Measurements from ENCODE around the gene CCL4. TPM values are rescaled to one million over a fixed set of nuclear protein-coding genes. Genes with fewer than 3 reads are reported as not detected.
A peak's percentile ranks its signal among the peaks of the same experiment; 100 is the strongest.
"Not testable (repeated sequence)": the region's sequence is repeated elsewhere in the genome, so short reads cannot be mapped to it uniquely, and the experiment has no call there.

CCL4 gene
- polyA plus RNA-seq (ENCODE audit: insufficient read length) = 3.2 TPM

- DNase-seq = peak; percentile 13
These were observed at the start of gene CCL4 for GRCh38 chr17:36103401-36103975. TSS of gene CCL4 (plus strand) at chr17:36103827. CDS start at chr17:36103906, 79 bp downstream.

GRCh38 chr17:36055171-36055570 lies 48.5 kb upstream of the CCL4 start:
- DNase-seq = no peak

GRCh38 chr17:36055921-36056520 lies 47.6 kb upstream of the CCL4 start:
- DNase-seq = no peak

- DNase-seq = no peak
These were observed 45.7 kb upstream of the CCL4 start for GRCh38 chr17:36057911-36058310.

GRCh38 chr17:36059406-36059805 lies 44.2 kb upstream of the CCL4 start:
- no peak for DNase-seq

- DNase-seq = no peak
These were observed 42.8 kb upstream of the CCL4 start for GRCh38 chr17:36060816-36061215.

GRCh38 chr17:36063786-36064541 lies 39.7 kb upstream of the CCL4 start, which contains the start of gene CCL18:
TSS of gene CCL18 (plus strand) at chr17:36064272. CDS start at chr17:36064343, 71 bp downstream.
- DNase-seq = no peak

- DNase-seq = no peak
These were observed 37.2 kb upstream of the CCL4 start for GRCh38 chr17:36066365-36066985.

GRCh38 chr17:36068524-36068923 lies 35.1 kb upstream of the CCL4 start:
- DNase-seq = no peak

- no peak for DNase-seq
These were observed 34.5 kb upstream of the CCL4 start for GRCh38 chr17:36069136-36069535.

- no peak for DNase-seq
These were observed 33.2 kb upstream of the CCL4 start for GRCh38 chr17:36070427-36070826.

- no peak for DNase-seq
These were observed 31.9 kb upstream of the CCL4 start for GRCh38 chr17:36071751-36072150.

- no peak for DNase-seq
These were observed 31.1 kb upstream of the CCL4 start for GRCh38 chr17:36072431-36073121.

GRCh38 chr17:36074365-36074764 lies 29.3 kb upstream of the CCL4 start:
- DNase-seq = no peak

- DNase-seq = not testable (repeated sequence)
These were observed 21.8 kb upstream of the CCL4 start for GRCh38 chr17:36081681-36082471.

GRCh38 chr17:36082482-36083120 lies 21.0 kb upstream of the CCL4 start:
- DNase-seq = peak; percentile 18

- not testable (repeated sequence) for DNase-seq
These were observed 19.9 kb upstream of the CCL4 start for GRCh38 chr17:36083691-36084090.

GRCh38 chr17:36085765-36086164 lies 17.9 kb upstream of the CCL4 start:
- DNase-seq = no peak

GRCh38 chr17:36086791-36087190 lies 16.8 kb upstream of the CCL4 start:
- DNase-seq = no peak

GRCh38 chr17:36087471-36087870 lies 16.2 kb upstream of the CCL4 start:
- DNase-seq = not testable (repeated sequence)

GRCh38 chr17:36087897-36088572 lies 15.6 kb upstream of the CCL4 start:
- not testable (repeated sequence) for DNase-seq

Data from hindlimb muscle (tissue), 1 donor.